Keratinocyte (primary cell): ENCODE data around the gene RBM17. TPM values are rescaled to one million over a fixed set of nuclear protein-coding genes. Genes with fewer than 3 reads are reported as not detected.

Experiments
- DNase-seq: peaks from one replicate; pipeline ENCODE4 v3.0.0-alpha.2; 2011; ENCODE audit warnings: low read depth, missing footprints, low spot score
- FAIRE-seq: peaks from 2 replicates; lab custom pipeline; 2011; peaks lifted over from hg19 to GRCh38; lab: Jason Lieb, UNC
- H2AFZ ChIP-seq: 2 replicates; pipeline ENCODE4 v1.6.0; 2012; ENCODE audit warnings: low read length, control low read depth, inconsistent platforms; ENCODE audit not compliant: control insufficient read depth
- H3K27ac ChIP-seq: 2 replicates; pipeline ENCODE4 v1.5.1; 2011; ENCODE audit warnings: low read length; ENCODE audit not compliant: control insufficient read depth, insufficient read depth
- H3K27me3 ChIP-seq: 3 replicates; pipeline ENCODE4 v1.6.0; 2011; ENCODE audit warnings: low read length; ENCODE audit not compliant: control insufficient read depth, insufficient read depth; ENCODE audit errors: extremely low read depth
- H3K36me3 ChIP-seq, 2 experiments: 2 replicates in 1 of 2; 3 replicates in 1 of 2; pipeline ENCODE4 v1.5.1; 2011; ENCODE audit warnings: low read length in 2 of 2, mild to moderate bottlenecking in 1 of 2; ENCODE audit not compliant: control insufficient read depth in 2 of 2, insufficient read depth in 2 of 2; ENCODE audit errors: extremely low read depth in 1 of 2
- H3K4me1 ChIP-seq: 3 replicates; pipeline ENCODE4 v1.5.1; 2011; ENCODE audit warnings: low read length; ENCODE audit not compliant: control insufficient read depth, insufficient read depth; ENCODE audit errors: extremely low read depth
- H3K4me2 ChIP-seq: 3 replicates; pipeline ENCODE4 v1.6.0; 2011; ENCODE audit warnings: low read depth, low read length; ENCODE audit not compliant: control insufficient read depth, insufficient read depth; ENCODE audit errors: extremely low read depth
- H3K4me3 ChIP-seq, 3 experiments: fragments of 200-600 bp in 1 of 3; sonication (generic) in 1 of 3; 2 replicates in 2 of 3; 3 replicates in 1 of 3; pipeline ENCODE4 v1.5.1; 2011 to 2016; ENCODE audit warnings: low read length in 3 of 3, mild to moderate bottlenecking in 3 of 3, control low read depth in 2 of 3, inconsistent platforms in 1 of 3, low read depth in 1 of 3, mixed read lengths in 1 of 3, mixed run types in 1 of 3, moderate library complexity in 1 of 3; ENCODE audit not compliant: control insufficient read depth in 2 of 3, insufficient read depth in 2 of 3; ENCODE audit errors: extremely low read depth in 1 of 3
- H3K79me2 ChIP-seq: 2 replicates; pipeline ENCODE4 v1.6.0; 2012; ENCODE audit warnings: low read length; ENCODE audit not compliant: control insufficient read depth, insufficient read depth
- H3K9ac ChIP-seq: 3 replicates; pipeline ENCODE4 v1.6.0; 2011; ENCODE audit warnings: low read length; ENCODE audit not compliant: control insufficient read depth, insufficient read depth; ENCODE audit errors: extremely low read depth
- H3K9me1 ChIP-seq: 3 replicates; pipeline ENCODE4 v1.6.0; 2011; ENCODE audit warnings: low read length; ENCODE audit not compliant: control insufficient read depth, insufficient read depth; ENCODE audit errors: extremely low read depth
- H3K9me3 ChIP-seq: 2 replicates; pipeline ENCODE4 v1.5.1; 2012; ENCODE audit warnings: low read depth, low read length; ENCODE audit not compliant: control insufficient read depth
- H4K20me1 ChIP-seq: 3 replicates; pipeline ENCODE4 v1.6.0; 2011; ENCODE audit warnings: low read length; ENCODE audit not compliant: control insufficient read depth, insufficient read depth; ENCODE audit errors: extremely low read depth
- CTCF ChIP-seq, 3 experiments: IDR thresholded peaks in 1 of 3; conservative IDR thresholded peaks in 1 of 3; optimal IDR thresholded peaks in 1 of 3; 2 replicates in 2 of 3; 3 replicates in 1 of 3; pipeline versions ENCODE3 to v1.5.1; 2011; ENCODE audit warnings: low read length in 3 of 3, mild to moderate bottlenecking in 3 of 3, moderate library complexity in 2 of 3, control low read depth in 1 of 3, inconsistent platforms in 1 of 3; ENCODE audit not compliant: insufficient read depth in 2 of 3; ENCODE audit errors: extremely low read depth in 1 of 3
- EZH2 ChIP-seq: IDR thresholded peaks from one replicate; pipeline ENCODE4 v1.6.1; 2012; ENCODE audit warnings: inconsistent platforms, mild to moderate bottlenecking, low read length, moderate library complexity
- dilution Hi-C: fragments of 300-500 bp; cut with MboI; formaldehyde crosslinking; loops from one replicate; pipeline ENCODE4 v1.7.0; 2020; ENCODE audit warnings: low sequenced_read_pairs; ENCODE audit not compliant: extremely low pct_ligation_motif_present
- polyA plus RNA-seq, 5 experiments: library from polyadenylated mRNA; depleted of rRNA in 3 of 5; stranded (reverse) in 3 of 5; stranded (forward) in 1 of 5; unstranded in 1 of 5; fragments of >200 nt; gene quantifications; 1 replicate in 1 of 5; 2 replicates in 3 of 5; 3 replicates in 1 of 5; pipeline versions ENCODE4 v1.2.1 to v1.2.3, GENCODE V29; 2011 to 2012; ENCODE audit warnings: missing spikeins in 2 of 5, low read depth in 1 of 5, low replicate concordance in 1 of 5

Gene RBM17
- polyA plus RNA-seq, 1 donor (not counting 4 experiments of a cell fraction or from before 2014, with no cell fraction given): 54.8 TPM

- Histone ChIP-seq H3K36me3 (no peaks in the 10 kb centered on the region), H3K79me2 (no peaks in the 10 kb centered on the region), H3K9ac (no peak overlapping the region), H3K27me3 (peaks cover 8% of the 10 kb centered on the region), H3K9me3 (no peaks in the 10 kb centered on the region), H3K4me1 (no peaks in the 10 kb centered on the region), H3K4me2 (no peak overlapping the region), H3K27ac (no peak overlapping the region), H3K4me3 (no peak overlapping the region), H2AFZ (no peak overlapping the region), H4K20me1 (no peaks in the 10 kb centered on the region), H3K9me1 (no peaks in the 10 kb centered on the region)
- dilution Hi-C loops: no loop called here
- DNase-seq: no peak
- no peak for FAIRE-seq
- TF ChIP-seq CTCF (optimal IDR thresholded peaks at IDR 0.05 in 1 of 3, IDR thresholded peaks at IDR 0.05 in 1 of 3, conservative IDR thresholded peaks at IDR 0.05 in 1 of 3; ENCODE audit: extremely low read depth in 1 of 3, insufficient read depth in 2 of 3, low read length in 3 of 3) (no peak), EZH2 (no peak)
Observed at GRCh38 chr10:6053303-6053702, 35.5 kb upstream of the RBM17 start.

DNA sequence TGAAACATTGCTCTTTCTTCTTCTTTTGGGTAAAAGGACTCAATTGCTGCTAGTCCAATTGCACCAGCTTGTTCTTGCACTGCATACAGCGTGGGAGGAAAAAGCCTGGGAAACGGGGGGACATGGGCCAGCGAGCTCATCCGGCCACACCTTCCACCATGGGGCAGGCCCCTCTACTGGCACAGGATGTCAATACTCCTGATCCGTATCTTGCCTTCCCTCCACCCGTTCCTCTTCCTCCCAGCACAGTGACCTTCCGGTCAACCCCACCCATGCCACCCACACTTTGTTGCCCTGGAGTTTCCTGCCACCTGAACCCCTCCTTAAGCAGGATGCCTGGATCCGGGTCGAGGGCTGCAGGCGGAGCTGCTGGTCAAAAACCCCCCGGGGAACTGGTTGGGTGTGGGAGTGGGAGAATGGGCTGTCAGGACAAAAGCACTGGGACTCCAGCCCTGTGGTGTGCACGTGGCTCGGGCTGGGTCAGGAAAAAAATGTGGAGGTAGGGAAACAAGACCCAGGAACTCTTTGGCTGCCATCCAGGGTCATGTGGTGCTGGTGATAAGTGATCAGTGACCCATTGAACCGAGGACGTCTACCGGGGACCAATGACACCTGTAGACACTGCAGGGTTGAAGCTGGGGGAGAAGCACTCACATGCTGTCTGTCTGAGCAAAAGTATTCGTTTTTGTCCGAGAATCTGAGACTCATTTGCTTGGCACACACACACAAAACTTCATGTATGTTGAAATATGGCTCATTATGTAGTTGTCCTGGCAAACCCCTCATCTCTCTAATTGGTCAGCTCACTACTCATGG, 34.8 kb upstream of the RBM17 start:
- H3K4me3 ChIP-seq: no peak overlapping the region
- H3K9ac ChIP-seq: no peak overlapping the region
- no peaks in the 10 kb centered on the region for H3K79me2 ChIP-seq
- dilution Hi-C loops: no loop called here
- no peaks in the 10 kb centered on the region for H3K9me3 ChIP-seq
- no peak overlapping the region for H3K27ac ChIP-seq
- H3K9me1 ChIP-seq: no peaks in the 10 kb centered on the region
- TF ChIP-seq EZH2 (no peak), CTCF (optimal IDR thresholded peaks at IDR 0.05 in 1 of 3, IDR thresholded peaks at IDR 0.05 in 1 of 3, conservative IDR thresholded peaks at IDR 0.05 in 1 of 3; ENCODE audit: extremely low read depth in 1 of 3, insufficient read depth in 2 of 3, low read length in 3 of 3) (no peak)
- FAIRE-seq: no peak
- H3K36me3 ChIP-seq: no peaks in the 10 kb centered on the region
- H2AFZ ChIP-seq: no peak overlapping the region
- no peak overlapping the region for H3K4me2 ChIP-seq
- DNase-seq: no peak
- H3K27me3 ChIP-seq: peaks cover 12% of the 10 kb centered on the region
- H3K4me1 ChIP-seq: no peaks in the 10 kb centered on the region
- no peaks in the 10 kb centered on the region for H4K20me1 ChIP-seq
